Breast epithelium (tissue), 3 donors: ENCODE measurements around the gene MALL.
"Not testable (repeated sequence)": the region's sequence is repeated elsewhere in the genome, so short reads cannot be mapped to it uniquely, and the experiment has no call there.

Experiments
- POLR2A ChIP-seq: fragments of 450-650 bp; IDR thresholded peaks from one replicate; pipeline ENCODE4 v1.6.1; 2016; ENCODE audit warnings: antibody characterized with exemption, mild to moderate bottlenecking, moderate library complexity
- TF ChIP-seq, protein P1 (sequence below), 3 donors: fragments of 450-650 bp; IDR thresholded peaks; one replicate each; pipeline ENCODE4 v1.5.1; 2016 to 2017; ENCODE audit warnings: antibody characterized with exemption in 3 of 3, mild to moderate bottlenecking in 3 of 3, moderate library complexity in 3 of 3

DNA sequence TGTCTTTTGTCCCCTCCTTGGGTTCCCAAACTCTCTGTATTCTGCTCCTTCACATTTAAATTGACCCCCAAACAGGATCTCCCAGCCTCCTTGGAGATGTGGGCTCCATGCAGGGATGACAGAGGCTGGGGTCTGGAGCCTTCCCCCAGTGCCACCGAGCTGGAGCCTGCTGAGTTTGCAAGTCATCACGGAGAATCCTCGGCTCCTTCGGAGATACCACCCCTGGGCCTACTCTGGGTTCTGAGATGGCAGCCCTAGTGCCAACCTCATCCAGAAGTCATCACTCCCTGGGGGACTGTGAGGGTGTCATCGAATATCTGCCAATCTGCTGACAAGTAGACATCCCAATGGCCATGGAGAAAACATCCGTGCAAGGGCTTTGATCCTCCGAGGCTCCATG is 45.8 kb downstream of the MALL start:
- TF ChIP-seq, protein P1, sequence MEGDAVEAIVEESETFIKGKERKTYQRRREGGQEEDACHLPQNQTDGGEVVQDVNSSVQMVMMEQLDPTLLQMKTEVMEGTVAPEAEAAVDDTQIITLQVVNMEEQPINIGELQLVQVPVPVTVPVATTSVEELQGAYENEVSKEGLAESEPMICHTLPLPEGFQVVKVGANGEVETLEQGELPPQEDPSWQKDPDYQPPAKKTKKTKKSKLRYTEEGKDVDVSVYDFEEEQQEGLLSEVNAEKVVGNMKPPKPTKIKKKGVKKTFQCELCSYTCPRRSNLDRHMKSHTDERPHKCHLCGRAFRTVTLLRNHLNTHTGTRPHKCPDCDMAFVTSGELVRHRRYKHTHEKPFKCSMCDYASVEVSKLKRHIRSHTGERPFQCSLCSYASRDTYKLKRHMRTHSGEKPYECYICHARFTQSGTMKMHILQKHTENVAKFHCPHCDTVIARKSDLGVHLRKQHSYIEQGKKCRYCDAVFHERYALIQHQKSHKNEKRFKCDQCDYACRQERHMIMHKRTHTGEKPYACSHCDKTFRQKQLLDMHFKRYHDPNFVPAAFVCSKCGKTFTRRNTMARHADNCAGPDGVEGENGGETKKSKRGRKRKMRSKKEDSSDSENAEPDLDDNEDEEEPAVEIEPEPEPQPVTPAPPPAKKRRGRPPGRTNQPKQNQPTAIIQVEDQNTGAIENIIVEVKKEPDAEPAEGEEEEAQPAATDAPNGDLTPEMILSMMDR (IDR thresholded peaks at IDR 0.05): not testable (repeated sequence)
- TF ChIP-seq POLR2A: not testable (repeated sequence)
